ENCODE results near the gene SLU7. TPM values are rescaled to one million over a fixed set of nuclear protein-coding genes. Genes with fewer than 3 reads are reported as not detected.

Gene SLU7
- total and polyA plus RNA-seq, 5 experiments from 2014 or later, result 70.5 to 95.0 (median 79.8) TPM

DNA sequence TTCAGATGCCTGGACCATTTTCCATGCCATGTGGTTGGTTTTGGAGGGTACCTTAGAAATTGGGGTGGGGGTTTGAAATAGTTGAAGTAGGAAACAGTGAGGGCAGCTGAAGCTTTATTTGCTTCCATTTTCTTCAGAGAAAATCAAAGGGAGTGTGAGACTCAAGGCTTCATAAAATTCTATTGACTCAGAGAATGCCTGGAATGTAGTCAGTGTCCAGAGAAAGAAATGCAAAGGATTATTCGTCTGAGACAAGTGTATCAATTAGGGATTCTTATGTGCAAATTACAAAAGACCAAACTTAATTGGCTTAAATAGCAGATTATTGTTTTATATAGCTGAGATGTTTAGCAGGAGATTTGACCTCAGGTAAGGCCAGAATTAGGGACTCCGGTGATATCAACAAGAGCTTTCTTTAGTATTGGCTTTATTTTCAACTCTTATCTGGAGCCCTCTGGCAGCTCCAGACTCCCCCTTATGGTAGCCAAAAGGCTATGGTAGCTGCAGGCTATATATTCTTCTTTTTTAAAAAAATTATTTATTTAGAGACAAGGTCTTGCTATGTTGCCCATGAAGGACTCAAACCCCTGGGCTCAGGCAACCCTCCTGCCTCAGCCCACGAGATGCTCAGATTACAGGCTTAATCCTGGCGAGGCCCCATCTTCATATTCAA, 41.6 kb upstream of the SLU7 start:
- H3K27ac Mint-ChIP-seq, result no peak overlapping the region
- H3K27me3 Mint-ChIP-seq, result peaks cover under 1 to 6% (median 2%) of the 10 kb centered on the region in 5 donors
- POLR2A ChIA-PET, result no interaction called here
- H3K4me1 Mint-ChIP-seq, result peaks cover 0 to 19% (median 4%) of the 10 kb centered on the region in 4 donors
- ATAC-seq (no peak), DNase-seq (no peak)
- no peak overlapping the region for H3K4me3 Mint-ChIP-seq
- no peaks in the 10 kb centered on the region for H3K36me3 Mint-ChIP-seq
- no peaks in the 10 kb centered on the region for H3K9me3 Mint-ChIP-seq

GRCh38 chr5:160458806-160459800, 40.2 kb upstream of the SLU7 start:
- H3K27me3 Mint-ChIP-seq, result peaks cover 2 to 10% (median 6%) of the 10 kb centered on the region in 5 donors
- ATAC-seq (no peak), DNase-seq (no peak)
- H3K27ac Mint-ChIP-seq, result no peak overlapping the region
- H3K4me3 Mint-ChIP-seq, result no peak overlapping the region
- no peaks in the 10 kb centered on the region for H3K36me3 Mint-ChIP-seq
- POLR2A ChIA-PET, result no interaction called here
- no peaks in the 10 kb centered on the region for H3K9me3 Mint-ChIP-seq
- H3K4me1 Mint-ChIP-seq, result peaks cover 0 to 10% (median 1%) of the 10 kb centered on the region in 4 donors

- H3K4me3 Mint-ChIP-seq, result no peak overlapping the region
- H3K27ac Mint-ChIP-seq, result no peak overlapping the region
- no peaks in the 10 kb centered on the region for H3K36me3 Mint-ChIP-seq
- no peaks in the 10 kb centered on the region for H3K9me3 Mint-ChIP-seq
- H3K27me3 Mint-ChIP-seq, result peaks cover 4 to 11% (median 8%) of the 10 kb centered on the region in 5 donors
- ATAC-seq, result no peak
- POLR2A ChIA-PET, result interaction anchor here (0.7 kb wide), 1 partner anchor 48 kb away, joined by 3 read pairs; no protein-coding TSS in a partner anchor
- H3K4me1 Mint-ChIP-seq, result peaks cover 0 to 6% (median 0%) of the 10 kb centered on the region in 4 donors
- DNase-seq, result no peak
These were observed 38.4 kb upstream of the SLU7 start for GRCh38 chr5:160457252-160457651.

GRCh38 chr5:160456480-160457177, 37.7 kb upstream of the SLU7 start:
- no peaks in the 10 kb centered on the region for H3K36me3 Mint-ChIP-seq
- POLR2A ChIA-PET, result interaction anchor here (0.7 kb wide), 1 partner anchor 49 kb away, joined by 3 read pairs; no protein-coding TSS in a partner anchor
- H3K27ac Mint-ChIP-seq, result no peak overlapping the region
- ATAC-seq (no peak), DNase-seq (no peak)
- H3K4me1 Mint-ChIP-seq, result peaks cover 0 to 6% (median 0%) of the 10 kb centered on the region in 4 donors
- H3K4me3 Mint-ChIP-seq, result no peak overlapping the region
- peaks cover 4 to 11% (median 8%) of the 10 kb centered on the region in 5 donors for H3K27me3 Mint-ChIP-seq
- H3K9me3 Mint-ChIP-seq, result no peaks in the 10 kb centered on the region

GRCh38 chr5:160455600-160455999, 36.7 kb upstream of the SLU7 start:
- Mint-ChIP-seq H3K27ac (no peak overlapping the region), H3K4me1 (peaks cover 0 to 6% (median 0%) of the 10 kb centered on the region in 4 donors), H3K36me3 (no peaks in the 10 kb centered on the region), H3K27me3 (peaks cover 4 to 11% (median 9%) of the 10 kb centered on the region in 5 donors), H3K9me3 (no peaks in the 10 kb centered on the region), H3K4me3 (no peak overlapping the region)
- DNase-seq (no peak), ATAC-seq (no peak)
- POLR2A ChIA-PET, result no interaction called here

DNA sequence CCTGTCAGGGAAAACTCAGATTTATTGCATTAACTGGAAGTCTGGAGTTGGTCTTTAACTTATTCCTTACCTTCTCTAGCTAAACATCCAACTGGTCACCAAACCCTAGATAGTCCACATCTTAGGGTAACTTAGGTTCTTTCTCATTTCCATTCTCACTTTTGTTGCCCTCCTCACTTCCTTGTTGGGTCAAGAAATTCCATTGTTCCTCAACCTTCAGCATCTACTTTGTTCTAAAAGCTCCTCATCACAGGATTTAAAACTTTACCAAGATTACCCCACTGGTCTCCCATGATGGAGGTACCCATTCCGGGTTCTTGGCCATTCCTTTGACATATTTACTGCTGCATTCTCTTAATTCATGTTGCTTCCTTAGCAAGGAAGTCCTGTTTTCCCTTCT, 34.9 kb upstream of the SLU7 start:
- H3K36me3 Mint-ChIP-seq, result no peaks in the 10 kb centered on the region
- ATAC-seq, result no peak
- H3K27me3 Mint-ChIP-seq, result peaks cover 3 to 10% (median 5%) of the 10 kb centered on the region in 5 donors
- peaks cover 0 to 6% (median 0%) of the 10 kb centered on the region in 4 donors for H3K4me1 Mint-ChIP-seq
- H3K27ac Mint-ChIP-seq, result no peak overlapping the region
- no peak overlapping the region for H3K4me3 Mint-ChIP-seq
- POLR2A ChIA-PET, result no interaction called here
- H3K9me3 Mint-ChIP-seq, result peaks cover 0 to 2% (median 0%) of the 10 kb centered on the region in 9 donors
- DNase-seq, result no peak

- no peaks in the 10 kb centered on the region for H3K36me3 Mint-ChIP-seq
- H3K27me3 Mint-ChIP-seq, result peaks cover 3 to 10% (median 5%) of the 10 kb centered on the region in 5 donors
- H3K4me1 Mint-ChIP-seq, result peaks cover 0 to 6% (median 0%) of the 10 kb centered on the region in 4 donors
- DNase-seq, result no peak
- H3K4me3 Mint-ChIP-seq, result no peak overlapping the region
- peaks cover 0 to 2% (median 0%) of the 10 kb centered on the region in 9 donors for H3K9me3 Mint-ChIP-seq
- POLR2A ChIA-PET, result no interaction called here
- no peak for ATAC-seq
- H3K27ac Mint-ChIP-seq, result no peak overlapping the region
These were observed 33.9 kb upstream of the SLU7 start for GRCh38 chr5:160452795-160453194.

DNA sequence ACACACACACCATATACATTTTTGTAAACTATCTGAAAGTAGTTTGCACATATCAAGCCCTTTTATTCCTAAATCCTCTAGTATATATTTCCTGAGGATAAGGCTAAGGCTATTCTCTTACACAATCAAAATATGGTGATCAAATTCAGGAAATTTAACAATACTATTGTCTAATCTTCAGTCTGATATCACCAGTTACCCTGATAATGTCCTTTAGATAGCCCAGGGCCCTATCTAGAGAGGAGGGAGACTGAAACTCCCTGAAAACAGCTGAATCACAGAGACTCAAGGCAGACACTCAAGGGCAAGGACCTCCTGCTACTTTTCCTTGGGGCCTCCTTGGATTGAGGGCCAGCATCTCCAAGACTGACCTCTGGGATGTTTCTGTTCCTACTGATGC, 33.2 kb upstream of the SLU7 start:
- peaks cover 3 to 10% (median 5%) of the 10 kb centered on the region in 5 donors for H3K27me3 Mint-ChIP-seq
- no peak overlapping the region for H3K27ac Mint-ChIP-seq
- no peak for ATAC-seq
- H3K4me3 Mint-ChIP-seq, result no peak overlapping the region
- POLR2A ChIA-PET, result no interaction called here
- H3K36me3 Mint-ChIP-seq, result no peaks in the 10 kb centered on the region
- H3K4me1 Mint-ChIP-seq, result peaks cover 0 to 6% (median 0%) of the 10 kb centered on the region in 4 donors
- DNase-seq, result no peak
- peaks cover 0 to 2% (median 0%) of the 10 kb centered on the region in 9 donors for H3K9me3 Mint-ChIP-seq

DNA sequence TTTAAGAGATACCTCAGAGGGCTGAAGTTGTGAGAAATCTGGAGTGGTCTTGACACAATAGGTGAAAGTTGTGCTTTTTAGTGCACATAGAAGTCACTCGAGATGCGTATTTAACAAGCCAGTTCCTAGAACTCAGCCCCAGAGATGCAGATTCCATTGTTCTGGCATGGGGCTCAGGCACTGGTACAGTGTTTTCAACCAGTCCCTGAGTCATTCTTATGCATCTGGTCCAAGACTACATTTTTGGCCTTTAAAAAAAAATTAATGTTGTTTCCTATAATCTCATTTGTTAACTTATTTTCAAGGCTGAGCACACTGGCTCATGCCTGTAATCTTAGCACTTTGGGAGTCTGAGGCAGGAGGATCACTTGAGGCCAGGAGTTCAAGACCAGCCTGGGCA, 32.4 kb upstream of the SLU7 start:
- Mint-ChIP-seq H3K36me3 (no peaks in the 10 kb centered on the region), H3K27ac (peak overlapping the region in 1 of 10 donors; percentile 61), H3K4me3 (no peak overlapping the region), H3K4me1 (peaks cover 0 to 6% (median 0%) of the 10 kb centered on the region in 4 donors), H3K27me3 (peaks cover 3 to 10% (median 5%) of the 10 kb centered on the region in 5 donors), H3K9me3 (peaks cover 0 to 2% (median 0%) of the 10 kb centered on the region in 9 donors)
- POLR2A ChIA-PET, result no interaction called here
- ATAC-seq (no peak), DNase-seq (no peak)

DNA sequence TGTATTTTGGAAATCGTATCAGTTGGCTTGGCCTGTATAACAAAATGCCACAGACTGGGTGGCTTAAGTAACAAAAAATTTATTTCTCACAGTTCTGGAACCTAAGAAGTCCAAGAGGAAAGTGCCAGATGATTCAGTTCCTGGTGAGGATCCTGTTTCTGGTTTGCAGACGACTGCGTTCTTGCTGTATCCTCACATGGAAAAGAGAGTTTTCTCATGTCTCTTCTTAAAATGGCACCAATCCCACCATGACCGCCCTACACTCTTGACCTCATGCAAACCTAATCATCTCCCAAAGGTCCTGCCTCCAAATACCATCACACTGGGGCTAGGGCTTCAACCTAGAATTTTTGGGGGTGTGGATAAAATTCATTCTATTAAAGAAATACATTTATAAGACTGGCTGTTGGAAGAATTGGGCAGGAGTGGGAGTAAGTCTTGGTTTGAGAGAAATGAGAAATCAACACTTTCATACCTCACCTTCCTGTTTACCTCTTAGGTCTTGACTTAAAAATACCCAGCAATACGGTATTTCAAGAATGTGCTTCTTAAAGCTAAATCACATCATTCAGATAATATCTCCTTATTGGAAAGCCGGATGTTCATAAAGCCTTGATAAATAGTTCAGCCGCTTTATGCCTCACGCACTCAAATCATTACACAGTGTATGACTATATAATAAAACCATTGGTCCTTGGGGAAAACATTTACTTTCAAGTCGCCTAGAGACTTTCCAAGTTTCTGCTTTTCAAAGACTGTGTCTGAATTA, 31.5 kb upstream of the SLU7 start:
- H3K4me1 Mint-ChIP-seq, result peaks cover 0 to 2% (median 0%) of the 10 kb centered on the region in 4 donors
- no peak for ATAC-seq
- no peak overlapping the region for H3K4me3 Mint-ChIP-seq
- POLR2A ChIA-PET, result no interaction called here
- peaks cover under 1 to 7% (median 3%) of the 10 kb centered on the region in 5 donors for H3K27me3 Mint-ChIP-seq
- no peak for DNase-seq
- H3K36me3 Mint-ChIP-seq, result no peaks in the 10 kb centered on the region
- no peak overlapping the region for H3K27ac Mint-ChIP-seq
- peaks cover 0 to 2% (median 0%) of the 10 kb centered on the region in 9 donors for H3K9me3 Mint-ChIP-seq

GRCh38 chr5:160449458-160449857, 30.6 kb upstream of the SLU7 start:
- H3K4me3 Mint-ChIP-seq, result no peak overlapping the region
- no peaks in the 10 kb centered on the region for H3K4me1 Mint-ChIP-seq
- POLR2A ChIA-PET, result no interaction called here

DNA sequence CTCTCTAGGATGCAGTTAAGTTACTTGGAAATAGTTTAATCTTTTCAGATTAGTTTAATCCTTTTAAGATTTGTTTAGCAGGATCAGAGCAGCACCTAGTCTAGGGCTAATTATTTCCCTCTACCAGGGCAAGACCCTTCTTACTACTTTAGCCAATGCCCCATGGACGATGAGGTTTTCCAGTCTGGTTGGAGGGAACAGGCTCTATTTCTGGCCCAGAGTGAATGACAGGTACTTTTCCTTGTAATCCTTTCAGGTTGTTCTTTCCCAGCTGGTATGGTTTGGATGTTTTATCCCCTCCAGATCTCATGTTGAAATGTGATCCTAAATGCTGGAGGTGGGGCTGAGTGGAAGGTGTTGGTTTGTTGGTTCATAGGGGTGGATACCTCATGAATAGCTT, 30.0 kb upstream of the SLU7 start:
- H3K4me3 Mint-ChIP-seq, result no peak overlapping the region
- H3K36me3 Mint-ChIP-seq, result no peaks in the 10 kb centered on the region
- DNase-seq (no peak), ATAC-seq (no peak)
- POLR2A ChIA-PET, result no interaction called here
- H3K27me3 Mint-ChIP-seq, result peaks cover 0 to 3% (median 2%) of the 10 kb centered on the region in 5 donors
- no peak overlapping the region for H3K27ac Mint-ChIP-seq
- no peaks in the 10 kb centered on the region for H3K4me1 Mint-ChIP-seq
- peaks cover 0 to 2% (median 0%) of the 10 kb centered on the region in 9 donors for H3K9me3 Mint-ChIP-seq

More at GRCh38 chr5:160449458-160449857, 30.6 kb upstream of the SLU7 start:
- Mint-ChIP-seq H3K27ac (peak overlapping the region in 1 of 10 donors; percentile 44), H3K27me3 (peaks cover 0 to 5% (median 3%) of the 10 kb centered on the region in 5 donors), H3K36me3 (no peaks in the 10 kb centered on the region), H3K9me3 (peaks cover 0 to 2% (median 0%) of the 10 kb centered on the region in 9 donors)
- ATAC-seq, result no peak
- DNase-seq, result no peak

All from naive thymus-derived CD8-positive, alpha-beta T cell (primary cell).